Activated CD4-positive, alpha-beta T cell treated with anti-CD3 and anti-CD28 coated beads, Interleukin-2, amount 50 U/mL, for 48 hours (primary cell): ENCODE results near the gene C3orf18.
A peak's percentile ranks its signal among the peaks of the same experiment; 100 is the strongest.

Experiments used
- DNase-seq, 2 experiments: peaks; one replicate each; pipeline ENCODE4 v3.0.0-alpha.2; 2020

C3orf18 gene

DNA sequence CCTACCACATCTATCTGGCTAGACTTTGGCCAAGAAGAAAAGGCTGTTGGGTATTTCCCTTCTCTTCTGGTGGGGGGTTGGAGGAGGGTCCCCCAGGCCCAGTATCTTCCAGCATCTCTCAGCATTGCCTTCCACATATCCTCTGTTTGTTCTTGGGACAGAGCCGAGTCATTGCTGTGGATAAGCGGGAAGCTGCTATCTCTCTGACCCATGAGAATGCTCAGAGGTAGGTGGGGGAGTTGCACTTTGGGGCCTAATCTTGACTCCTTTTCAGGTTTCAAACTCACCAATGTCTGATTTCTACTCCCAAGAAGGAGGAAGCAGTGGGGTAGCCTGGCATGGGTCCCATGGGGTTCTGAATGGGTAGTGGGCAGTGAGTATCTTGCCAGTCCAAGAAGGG, 9.8 kb upstream of the C3orf18 start:
- no peak for DNase-seq

DNA sequence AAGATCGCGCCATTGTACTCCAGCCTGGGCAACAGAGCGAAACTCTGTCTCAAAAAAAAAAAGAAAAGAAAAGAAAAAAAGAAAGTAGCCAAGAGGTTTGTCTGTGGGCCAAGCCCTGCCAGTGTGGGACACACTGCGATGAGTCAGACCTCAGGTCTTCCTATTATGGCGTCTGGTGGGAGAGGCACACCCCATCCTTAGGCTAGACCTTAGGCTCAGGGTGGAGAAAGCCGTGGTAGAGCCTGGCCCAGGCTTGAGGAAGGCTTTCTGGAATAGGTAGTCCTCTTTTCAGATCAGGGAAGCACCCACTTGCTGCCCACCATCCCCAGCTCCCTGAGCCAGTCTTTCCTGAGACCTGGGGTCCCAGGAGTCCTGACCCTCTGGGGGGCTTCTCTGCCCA, 7.8 kb upstream of the C3orf18 start:
- no peak for DNase-seq

DNA sequence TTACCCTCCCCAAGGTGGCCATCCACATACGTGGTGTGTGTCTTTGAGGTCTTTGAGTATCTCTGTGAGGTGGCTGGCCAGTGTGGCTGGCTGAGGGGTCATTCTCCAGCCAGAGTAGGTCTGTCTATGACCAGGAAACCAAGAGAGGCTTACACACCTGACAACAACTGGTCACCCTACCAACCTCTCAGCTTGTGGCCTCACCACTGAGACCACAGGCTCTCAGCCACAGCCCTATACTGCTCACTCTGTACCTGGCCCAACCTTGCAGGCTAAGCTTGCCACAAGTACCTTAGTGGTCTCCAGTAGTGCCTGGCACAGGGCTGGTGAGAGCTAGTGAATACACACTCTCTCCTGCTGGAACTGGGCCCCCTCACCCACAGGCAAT, 6.9 kb upstream of the C3orf18 start:
- DNase-seq, result peak; percentile 54 to 66

DNA sequence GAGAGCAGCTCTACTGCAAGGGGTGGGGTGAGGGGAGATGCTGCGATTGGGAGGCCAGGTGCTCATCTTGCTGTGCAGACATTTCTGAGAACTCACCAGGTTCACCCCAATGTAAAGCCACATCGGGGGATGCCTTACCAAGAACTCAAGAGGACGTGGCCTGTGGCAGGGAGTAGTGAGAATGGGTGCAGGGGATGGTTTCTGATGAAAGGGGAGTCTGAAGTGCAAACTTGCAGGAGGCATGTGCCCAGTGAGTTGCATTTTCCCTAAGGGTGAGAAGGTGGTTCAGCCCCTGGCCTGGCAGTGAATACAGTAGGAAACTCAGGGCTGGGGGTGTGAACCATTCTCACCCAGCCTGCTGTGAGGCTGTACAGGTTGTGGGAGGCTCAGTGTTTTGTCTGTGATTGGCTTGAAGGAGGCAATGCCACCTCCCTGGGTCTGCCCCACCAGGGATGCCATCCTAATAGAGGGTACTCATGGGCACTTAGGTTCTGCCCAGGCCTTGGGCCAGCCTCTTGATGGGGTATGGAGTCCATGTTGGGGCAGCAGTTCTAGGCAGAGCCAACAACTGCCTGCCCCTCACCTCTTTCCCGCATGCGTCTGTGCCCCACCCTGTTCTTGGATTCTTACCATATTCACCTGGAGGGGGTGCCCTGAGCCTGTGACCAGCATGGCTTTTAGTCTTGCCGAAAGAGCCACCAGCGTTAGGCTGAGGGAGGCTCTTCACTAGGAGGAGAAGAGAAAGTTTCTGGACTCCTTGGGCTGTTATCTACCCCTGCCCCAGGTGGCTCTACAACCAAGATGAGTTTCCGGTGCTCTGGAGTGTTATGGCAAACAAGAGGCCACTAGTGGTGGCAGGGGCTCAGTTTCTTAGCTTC, 6.3 kb upstream of the C3orf18 start:
- DNase-seq, result peak; percentile 76 to 86

DNA sequence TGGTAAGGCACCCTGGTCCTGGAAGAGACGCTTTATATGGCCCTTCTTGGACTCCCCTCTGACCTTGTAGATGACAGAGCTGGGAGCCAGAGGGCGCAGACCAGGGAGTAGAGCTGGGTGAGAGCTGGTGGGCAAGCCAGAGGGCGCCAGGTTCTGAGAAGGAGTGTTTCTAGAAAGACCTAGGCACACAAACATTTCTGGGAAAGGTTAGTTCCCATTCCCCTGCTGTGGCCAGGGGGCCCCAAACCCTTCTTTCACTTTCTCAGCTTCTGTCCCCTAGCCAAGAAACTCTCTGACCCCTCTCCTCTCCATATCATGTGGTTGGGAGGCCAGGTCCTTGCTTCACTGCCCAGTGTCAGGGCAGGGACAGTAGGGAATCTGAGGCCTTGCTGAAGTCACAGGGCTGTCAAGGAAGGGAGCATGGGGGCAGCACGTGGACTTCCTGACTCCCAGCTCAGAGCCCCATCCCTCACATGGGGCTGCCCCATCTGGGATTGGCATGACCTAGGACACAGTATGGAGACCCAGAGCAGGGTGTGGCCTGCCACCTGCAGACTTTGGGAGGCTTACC, 5.3 kb upstream of the C3orf18 start:
- DNase-seq, result peak; percentile 70 to 79

DNA sequence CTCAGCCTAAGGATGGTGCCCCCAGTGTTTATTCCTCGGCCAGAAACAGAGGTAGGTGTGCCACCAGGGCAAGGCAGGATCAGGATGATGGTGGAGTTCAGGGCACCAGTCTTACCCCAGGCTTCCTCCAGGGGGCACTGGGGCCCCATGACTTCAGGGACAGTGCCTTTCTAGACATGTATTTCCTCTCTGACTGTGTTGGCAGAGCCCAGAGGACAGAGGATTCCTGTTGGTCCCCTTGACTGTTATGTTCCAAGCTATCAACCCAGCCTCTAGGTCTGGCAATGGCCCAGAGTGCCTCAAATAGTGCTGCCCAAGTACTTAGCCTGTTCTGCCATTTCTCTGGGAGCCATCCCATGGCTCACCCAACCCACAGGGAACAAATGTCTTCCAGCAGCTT, 4.6 kb upstream of the C3orf18 start:
- DNase-seq, result peak; percentile 87 to 90

DNA sequence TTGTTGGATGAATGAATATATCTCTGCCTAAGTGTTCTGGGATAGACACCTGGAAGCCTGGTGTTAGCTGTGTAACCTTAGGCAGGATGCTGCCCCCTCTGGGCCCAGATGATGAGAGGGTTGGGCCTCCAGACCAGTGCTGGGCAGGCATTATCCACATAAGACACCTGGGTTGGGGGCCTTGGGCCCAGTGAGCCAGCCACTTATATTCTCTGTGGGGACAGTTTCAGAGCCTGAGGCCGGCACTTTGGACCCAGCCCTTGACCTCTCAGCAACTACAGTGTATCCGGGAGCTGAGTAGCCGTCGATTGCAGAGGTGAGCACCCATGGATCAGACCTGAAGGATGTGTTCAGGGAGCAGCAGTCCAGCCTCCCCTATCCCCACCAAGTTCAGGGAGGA, 3.9 kb upstream of the C3orf18 start:
- DNase-seq, result peak in 1 of 2 experiments; percentile 40

DNA sequence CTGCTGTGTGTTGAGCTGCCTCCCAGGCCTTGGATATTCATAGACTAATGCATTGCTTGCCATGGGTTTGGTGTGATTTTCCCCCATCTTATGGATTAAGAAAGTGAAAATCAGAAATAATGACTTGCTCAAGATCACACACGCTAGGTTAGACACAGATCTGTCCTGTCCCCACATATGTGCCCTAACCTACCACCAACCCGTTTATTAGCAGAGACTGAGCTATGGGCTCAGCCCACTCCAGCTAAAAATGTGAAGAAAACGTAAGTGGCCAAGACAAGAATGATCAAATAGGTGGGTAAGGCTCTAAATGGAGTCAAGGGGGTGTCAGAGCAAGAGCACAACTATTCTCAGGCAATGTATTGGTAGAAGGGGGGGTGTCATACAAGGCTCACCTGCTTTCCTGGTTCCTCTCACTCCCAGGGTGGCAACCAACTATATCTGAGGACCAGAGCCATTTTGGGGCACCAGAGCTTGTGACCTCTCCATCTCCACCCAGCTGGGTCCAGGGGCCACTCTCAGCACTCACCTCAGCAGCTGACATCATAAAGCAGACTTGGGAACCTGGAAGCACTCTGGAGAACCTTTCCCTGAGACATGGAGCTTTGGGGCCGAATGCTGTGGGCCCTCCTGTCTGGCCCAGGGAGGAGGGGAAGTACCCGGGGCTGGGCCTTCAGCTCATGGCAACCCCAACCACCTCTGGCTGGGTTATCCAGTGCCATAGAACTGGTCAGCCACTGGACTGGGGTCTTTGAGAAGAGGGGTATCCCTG, 3.1 kb upstream of the C3orf18 start:
- DNase-seq, result peak in 1 of 2 experiments; percentile 39

DNA sequence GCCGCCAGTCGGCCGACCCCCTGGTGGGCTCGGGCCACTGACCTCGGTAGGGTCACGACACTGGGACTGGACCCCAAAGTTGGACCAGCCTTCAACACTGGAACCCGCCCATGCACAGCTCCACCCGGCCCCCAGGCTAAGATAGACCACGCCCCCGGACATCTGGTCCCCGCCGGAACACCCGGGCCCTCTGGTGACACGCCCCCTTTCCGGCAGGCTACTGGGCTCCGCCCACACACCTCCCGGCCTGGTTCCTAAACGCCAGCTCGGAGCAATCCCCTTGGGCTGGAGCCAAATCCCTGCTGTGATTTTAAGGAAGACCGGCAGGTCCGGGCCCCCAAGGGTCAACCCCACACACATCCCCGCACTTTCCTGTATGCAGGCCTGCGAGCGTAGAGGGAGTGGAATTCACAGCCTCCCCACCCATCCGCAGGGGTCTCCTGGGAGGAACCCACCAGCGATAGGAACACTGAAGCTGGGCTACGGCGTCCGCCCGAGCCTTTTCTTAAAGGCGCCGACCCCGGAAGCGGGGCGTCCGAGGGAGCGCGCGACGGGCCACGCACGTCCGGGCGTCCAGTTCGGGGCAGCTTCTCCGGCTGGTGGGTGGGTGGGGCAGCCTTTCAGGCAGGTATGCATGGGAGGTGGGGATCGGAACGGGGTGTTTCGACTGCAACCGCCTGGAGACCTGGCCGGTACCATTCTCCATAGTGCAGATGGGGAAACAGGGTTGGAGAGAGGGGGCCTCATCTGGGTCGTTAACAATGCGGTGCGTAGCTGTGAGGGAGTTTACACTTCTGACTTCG, 1.6 kb upstream of the C3orf18 start, which contains the start of gene HEMK1:
Gene HEMK1 (plus strand): TSS at position 576 of the 803 bp plus-strand sequence. CDS start 1,583 bp downstream, outside the sequence.
- peak; percentile 97 to 99 for DNase-seq

DNA sequence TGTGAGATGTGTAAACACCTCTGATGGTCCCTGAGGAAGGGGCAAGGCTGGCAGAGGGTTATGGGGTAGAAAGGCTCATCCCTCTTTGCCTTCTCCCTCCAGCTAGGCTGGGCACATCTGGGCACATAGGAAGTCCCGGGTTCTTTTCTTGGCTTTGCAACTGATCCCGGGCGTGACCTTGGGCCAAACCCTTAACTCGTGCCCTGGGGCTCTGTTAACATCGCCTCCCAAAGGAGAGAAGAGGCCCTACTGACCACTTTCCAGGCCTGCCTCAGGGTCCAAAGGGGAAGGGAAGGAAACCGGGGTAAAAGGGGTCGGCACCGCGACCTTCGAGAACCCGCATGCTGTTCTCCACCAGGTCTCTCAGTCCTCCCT, 549 bp downstream of the C3orf18 start:
- DNase-seq, result no peak

DNA sequence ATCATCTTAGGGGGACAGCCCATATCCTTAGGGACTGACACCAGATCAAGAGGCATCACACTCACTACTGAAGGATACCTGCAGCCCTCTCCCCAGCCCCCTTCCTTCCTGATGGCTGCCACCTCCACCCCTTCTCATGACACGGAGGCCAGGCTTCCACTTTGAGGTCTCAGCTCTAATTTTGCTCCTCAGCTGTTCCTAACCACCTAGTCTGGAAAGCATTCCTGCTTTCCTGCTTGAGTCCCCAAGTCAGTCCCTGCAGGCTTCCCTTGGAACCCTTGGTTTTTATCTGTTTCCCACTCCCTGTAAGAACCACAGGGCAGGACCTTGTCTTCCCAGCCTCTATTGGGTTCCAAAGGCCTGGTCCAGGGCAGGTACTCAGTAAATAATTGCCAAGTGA, 3.2 kb downstream of the C3orf18 start:
- no peak for DNase-seq

DNA sequence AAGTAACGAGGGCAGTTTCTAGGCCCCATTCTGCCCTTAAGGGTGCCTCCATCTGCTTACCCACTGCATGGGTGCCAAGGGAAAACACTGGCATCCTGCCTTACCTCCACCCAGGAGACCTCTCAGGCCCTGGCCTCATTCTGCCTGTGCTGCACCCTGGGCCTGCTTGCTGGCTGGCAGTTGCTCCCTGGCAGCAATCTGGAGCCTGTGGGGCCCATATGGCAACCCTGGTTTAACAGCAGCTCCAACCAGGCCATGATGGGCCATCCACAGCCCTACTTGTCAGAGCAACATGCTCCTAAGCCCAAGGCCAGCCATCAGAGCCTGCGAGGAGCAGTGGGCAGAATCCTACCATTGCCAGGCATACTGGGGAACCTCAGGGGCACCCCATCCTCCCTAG, 3.7 kb downstream of the C3orf18 start:
- DNase-seq, result no peak

DNA sequence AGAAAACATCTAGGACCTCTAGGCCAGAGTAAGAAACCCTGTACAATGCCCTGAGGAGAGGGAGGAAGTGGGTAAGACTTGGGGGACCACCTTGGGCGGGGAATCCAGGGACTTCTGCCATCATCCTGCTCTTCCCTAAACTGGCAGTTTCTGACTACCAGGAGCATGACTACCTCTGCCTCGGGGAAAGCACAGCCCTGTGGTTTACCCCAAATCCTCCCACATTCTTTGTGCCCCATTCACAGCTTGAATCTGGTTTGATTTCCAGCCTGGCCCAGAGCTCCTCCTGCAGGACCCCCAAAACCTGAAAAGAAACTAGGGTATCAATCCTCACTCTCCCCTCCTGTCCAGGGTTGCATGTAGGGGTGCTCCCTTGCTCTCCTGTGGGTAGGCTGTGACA, 4.7 kb downstream of the C3orf18 start:
- DNase-seq, result no peak

DNA sequence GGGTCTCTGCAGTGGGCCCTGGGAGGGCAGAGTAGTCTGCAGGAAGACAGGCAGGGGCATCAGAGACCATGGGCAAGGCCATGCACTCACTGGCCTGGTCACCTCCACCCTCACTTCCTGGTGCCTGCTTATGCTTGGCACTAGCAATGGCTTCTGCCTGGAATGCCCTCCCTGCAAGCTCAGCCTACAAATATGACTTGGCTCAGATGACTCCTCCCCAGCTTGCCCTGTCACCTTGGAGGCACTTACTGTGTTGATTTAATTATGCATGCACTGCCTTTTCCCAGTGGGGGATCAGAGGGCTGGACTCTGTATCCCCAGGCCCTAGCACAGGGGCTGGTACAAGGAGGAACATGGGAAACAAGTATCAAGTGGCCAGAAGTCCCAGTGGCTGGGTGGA, 7.8 kb downstream of the C3orf18 start:
- no peak for DNase-seq

DNA sequence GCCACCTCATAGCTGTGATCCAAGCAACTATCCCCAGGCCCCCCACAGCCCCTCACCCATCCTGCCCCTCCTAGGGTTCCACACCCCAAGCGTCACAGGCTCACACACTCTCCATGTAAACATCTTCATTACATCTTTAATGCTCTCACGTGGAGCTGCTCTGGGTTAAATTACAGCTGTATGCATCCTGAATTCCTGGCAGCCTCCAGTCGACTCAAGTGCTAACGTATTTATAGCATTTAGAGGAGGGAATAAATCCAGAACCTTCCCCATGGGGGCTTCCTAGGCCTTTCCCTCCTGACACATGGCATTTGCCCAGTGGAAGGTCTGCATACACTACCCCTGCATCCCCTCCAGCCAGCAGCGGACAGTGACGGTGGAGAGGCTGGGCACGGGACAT, 9.6 kb downstream of the C3orf18 start:
- no peak for DNase-seq

DNA sequence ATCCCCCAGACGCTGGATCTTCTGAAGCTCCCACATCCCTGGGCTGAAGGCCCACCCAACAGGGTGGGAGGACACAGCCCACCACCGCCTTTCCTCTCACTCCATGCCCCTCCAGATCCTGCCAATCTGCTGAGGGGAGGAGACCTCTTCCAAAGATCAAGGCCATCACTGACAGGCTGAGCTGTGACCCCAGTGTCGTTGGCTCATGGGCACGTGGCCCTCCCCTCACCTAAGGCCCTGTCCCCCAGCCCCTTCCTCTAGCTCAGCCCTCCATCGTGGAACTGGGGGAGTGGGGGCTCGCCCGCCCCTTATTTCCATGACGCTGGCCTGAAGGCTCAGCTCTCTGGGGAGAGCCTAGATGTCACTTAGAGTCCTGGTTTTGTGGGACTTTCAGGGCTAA, 10.4 kb downstream of the C3orf18 start:
- no peak for DNase-seq

DNA sequence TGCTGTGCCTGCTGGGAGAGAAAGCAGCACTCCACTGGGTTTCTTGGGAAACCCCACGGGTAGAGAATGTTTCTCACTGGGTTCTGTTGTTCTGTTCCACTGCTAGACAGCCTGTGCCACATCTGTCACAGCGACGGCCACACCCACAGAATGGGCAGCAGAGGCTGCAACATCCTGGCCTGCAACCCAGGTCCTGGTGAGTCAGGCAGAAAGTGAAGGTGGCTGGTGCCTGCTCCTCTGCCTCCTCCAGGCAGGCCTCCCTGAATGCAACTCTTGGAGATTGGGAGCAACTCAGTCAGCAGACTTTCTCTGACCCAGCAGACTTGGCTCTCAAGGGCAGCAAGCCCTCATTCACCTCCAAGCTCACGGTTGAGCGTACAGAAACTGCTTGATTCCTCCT, 13.0 kb downstream of the C3orf18 start:
- DNase-seq, result peak; percentile 9 to 35

DNA sequence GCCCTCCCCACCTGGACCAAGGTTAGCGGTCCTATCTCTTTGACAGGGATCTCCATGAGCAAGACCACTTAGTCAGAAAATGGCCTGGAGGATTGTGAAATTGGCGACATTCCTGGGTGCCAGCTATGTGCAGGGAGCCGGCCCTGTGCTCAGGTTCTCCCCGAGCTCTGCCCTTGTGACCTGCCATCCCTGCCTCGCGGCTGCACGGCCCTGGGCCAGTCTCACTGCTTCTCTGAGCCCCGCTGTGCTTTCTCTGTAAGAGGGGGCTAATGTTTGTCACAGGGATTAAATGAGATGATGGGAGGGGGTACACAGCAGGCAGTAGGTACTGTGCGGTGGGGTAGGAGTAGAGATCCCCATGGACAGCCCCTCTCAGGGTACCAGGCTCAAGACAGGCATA, 14.9 kb downstream of the C3orf18 start:
- DNase-seq, result no peak

DNA sequence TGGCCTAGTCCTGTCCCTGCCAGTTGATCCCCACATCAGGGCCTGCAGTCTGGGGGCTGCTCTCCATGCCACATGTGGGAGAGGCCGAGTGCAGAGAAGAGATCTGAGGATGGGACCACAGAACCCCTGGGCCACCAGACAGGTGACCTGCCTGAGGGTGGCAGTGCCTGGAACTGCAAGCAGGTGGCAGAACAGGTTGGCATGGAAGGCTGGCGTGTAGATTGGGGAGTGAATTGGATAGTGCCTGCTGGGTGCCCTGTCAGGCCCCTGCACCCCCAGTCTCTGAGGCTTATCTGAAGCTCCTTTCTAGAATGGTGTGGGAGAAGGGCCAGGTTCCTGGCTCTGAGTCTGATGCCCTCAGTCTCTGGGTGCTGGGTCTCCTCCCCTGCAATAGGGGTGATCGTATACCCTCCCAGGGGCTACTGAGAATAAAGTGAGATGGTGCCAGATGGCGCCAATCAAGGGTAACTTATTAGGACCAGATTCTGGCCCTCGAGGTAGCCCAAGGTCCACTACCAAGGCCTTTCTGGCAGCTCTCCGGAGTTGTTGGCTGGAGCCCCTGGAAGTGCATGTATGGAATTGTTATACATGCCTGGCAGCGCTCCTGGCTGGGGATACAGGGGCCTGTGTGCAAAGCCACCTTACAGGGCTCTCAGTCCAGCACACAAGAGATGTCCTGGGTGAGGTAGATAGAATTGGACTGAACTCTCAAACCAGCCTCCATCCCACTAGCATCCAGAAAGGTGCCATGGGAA, 15.7 kb downstream of the C3orf18 start:
- no peak for DNase-seq

DNA sequence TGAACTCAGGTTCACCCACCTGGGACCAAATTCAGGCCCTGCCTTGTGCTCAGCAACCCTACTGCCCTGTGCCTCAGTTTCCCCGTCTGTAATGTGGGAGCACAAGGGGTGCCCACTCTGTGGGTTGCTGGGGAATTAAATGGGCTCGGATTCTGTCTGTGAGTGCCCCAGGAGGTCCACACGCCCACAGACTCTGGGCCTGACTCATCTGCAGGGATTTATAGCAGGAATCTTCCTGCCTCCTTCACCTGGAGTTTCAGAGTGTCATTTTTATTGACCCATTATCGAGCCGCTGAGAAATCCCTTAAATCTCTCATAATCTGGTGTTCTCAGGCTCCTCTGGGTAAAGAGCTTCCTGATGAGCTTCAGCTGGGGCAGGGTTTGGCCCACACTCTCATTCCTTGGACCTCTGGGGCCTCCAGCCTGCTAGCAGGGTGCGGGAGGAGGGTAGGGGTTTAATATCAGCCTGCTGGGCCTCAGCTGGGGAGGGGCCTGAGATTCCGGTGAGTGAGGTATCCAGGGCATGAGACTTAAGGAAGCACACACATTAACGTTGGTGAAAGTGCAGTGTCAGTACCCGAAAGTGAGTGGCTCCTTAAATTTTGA, 16.4 kb downstream of the C3orf18 start:
- DNase-seq, result no peak

DNA sequence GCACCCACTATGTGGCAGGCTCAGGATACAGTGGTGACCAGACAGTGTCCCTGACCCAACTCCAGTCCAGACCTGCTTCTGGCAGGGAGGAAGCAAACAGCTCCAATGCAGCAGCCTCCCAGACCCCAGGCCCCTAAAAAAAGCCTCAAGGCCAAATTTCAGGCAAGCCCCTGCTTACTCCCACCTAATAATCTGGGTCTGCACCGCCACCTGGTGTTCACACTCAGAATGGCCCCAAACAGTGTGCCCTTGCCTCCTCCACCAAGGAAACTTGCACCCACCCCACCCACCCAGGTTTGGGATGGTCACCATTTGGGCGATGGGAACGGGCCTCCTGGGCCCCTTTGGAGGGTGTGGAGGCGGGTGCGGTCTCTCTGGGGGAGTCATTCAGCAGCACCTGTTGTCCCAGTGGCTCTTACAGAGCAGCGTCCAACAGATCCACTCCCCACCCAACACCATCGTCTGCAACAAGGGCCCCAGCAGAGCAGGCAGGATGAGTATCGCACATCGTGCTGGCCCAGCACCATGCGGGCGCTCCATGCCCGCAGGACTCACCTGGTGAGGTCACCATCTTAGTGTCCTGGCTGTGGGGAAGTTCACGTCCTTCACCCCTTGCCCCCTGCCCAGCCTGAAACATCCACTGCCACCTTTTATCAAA, 17.3 kb downstream of the C3orf18 start:
- peak; percentile 76 to 81 for DNase-seq
